ENCODE data around the gene CDYL. TPM values are rescaled to one million over a fixed set of nuclear protein-coding genes. Genes with fewer than 3 reads are reported as not detected.

CDYL gene
- total and polyA plus RNA-seq, 4 donors, result 3.3 to 25.4 (median 11.0) TPM

DNA sequence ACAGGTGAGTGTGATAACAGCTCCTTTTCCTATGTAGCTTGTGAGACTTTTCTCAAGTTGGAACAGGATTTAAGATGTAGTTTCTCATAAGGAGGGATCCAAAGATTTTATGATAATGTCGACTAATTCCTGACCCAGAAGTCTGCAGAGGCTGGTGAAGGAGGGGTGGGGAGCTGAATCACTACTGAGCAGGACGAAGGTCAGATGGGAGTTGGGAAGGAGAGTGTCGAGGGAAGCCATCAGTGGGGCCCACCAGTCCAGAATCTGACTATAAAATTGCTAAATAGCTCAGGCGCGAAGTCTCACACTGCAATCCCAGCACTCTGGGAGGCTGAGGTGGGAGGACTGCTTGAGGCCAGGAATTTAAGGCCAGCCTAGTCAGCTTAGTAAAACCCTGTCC, 32.3 kb upstream of the CDYL start:
- Histone ChIP-seq H3K4me3 (ENCODE audit: low read depth in 1 of 3, low read length in 3 of 3) (no peak overlapping the region), H3K27ac (ENCODE audit: low read depth in 1 of 2, low read length in 2 of 2) (no peak overlapping the region), H3K36me3 (ENCODE audit: control insufficient read depth in 4 of 4, insufficient read depth in 3 of 4, low read depth in 1 of 4, low read length in 3 of 4) (no peaks in the 10 kb centered on the region), H3K9ac (ENCODE audit: low read depth in 1 of 2, low read length in 2 of 2) (no peak overlapping the region), H3K9me3 (ENCODE audit: control insufficient read depth in 4 of 4, low read length in 3 of 4) (peaks cover 0 to 1% (median 0%) of the 10 kb centered on the region in 4 donors), H3K4me1 (ENCODE audit: control insufficient read depth in 4 of 4, insufficient read depth in 4 of 4, low read length in 3 of 4) (no peaks in the 10 kb centered on the region), H3K27me3 (ENCODE audit: control insufficient read depth in 4 of 4, insufficient read depth in 4 of 4, low read length in 3 of 4) (no peaks in the 10 kb centered on the region)
- 80% methylated on average over 5 of the region's 5 CpGs for WGBS
- TF ChIP-seq FOXA1 (IDR thresholded peaks at IDR 0.05) (no peak), GABPA (IDR thresholded peaks at IDR 0.05 in 1 of 2, conservative IDR thresholded peaks at IDR 0.05 in 1 of 2) (no peak), HNF4A (conservative IDR thresholded peaks at IDR 0.05) (no peak), HNF4G (IDR thresholded peaks at IDR 0.05) (no peak), RXRA (IDR thresholded peaks at IDR 0.05) (no peak), RAD21 (IDR thresholded peaks at IDR 0.05) (no peak), TAF1 (conservative IDR thresholded peaks at IDR 0.05) (no peak), YY1 (IDR thresholded peaks at IDR 0.05) (no peak), JUND (IDR thresholded peaks at IDR 0.05) (no peak), SP1 (IDR thresholded peaks at IDR 0.05) (no peak), FOXA2 (IDR thresholded peaks at IDR 0.05) (no peak), EGR1 (IDR thresholded peaks at IDR 0.05; ENCODE audit: low read depth in 2 of 2) (no peak), NR2F2 (IDR thresholded peaks at IDR 0.05) (no peak)
- TF ChIP-seq, protein P1, sequence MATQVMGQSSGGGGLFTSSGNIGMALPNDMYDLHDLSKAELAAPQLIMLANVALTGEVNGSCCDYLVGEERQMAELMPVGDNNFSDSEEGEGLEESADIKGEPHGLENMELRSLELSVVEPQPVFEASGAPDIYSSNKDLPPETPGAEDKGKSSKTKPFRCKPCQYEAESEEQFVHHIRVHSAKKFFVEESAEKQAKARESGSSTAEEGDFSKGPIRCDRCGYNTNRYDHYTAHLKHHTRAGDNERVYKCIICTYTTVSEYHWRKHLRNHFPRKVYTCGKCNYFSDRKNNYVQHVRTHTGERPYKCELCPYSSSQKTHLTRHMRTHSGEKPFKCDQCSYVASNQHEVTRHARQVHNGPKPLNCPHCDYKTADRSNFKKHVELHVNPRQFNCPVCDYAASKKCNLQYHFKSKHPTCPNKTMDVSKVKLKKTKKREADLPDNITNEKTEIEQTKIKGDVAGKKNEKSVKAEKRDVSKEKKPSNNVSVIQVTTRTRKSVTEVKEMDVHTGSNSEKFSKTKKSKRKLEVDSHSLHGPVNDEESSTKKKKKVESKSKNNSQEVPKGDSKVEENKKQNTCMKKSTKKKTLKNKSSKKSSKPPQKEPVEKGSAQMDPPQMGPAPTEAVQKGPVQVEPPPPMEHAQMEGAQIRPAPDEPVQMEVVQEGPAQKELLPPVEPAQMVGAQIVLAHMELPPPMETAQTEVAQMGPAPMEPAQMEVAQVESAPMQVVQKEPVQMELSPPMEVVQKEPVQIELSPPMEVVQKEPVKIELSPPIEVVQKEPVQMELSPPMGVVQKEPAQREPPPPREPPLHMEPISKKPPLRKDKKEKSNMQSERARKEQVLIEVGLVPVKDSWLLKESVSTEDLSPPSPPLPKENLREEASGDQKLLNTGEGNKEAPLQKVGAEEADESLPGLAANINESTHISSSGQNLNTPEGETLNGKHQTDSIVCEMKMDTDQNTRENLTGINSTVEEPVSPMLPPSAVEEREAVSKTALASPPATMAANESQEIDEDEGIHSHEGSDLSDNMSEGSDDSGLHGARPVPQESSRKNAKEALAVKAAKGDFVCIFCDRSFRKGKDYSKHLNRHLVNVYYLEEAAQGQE (IDR thresholded peaks at IDR 0.05), result no peak
- TF ChIP-seq, protein P2, sequence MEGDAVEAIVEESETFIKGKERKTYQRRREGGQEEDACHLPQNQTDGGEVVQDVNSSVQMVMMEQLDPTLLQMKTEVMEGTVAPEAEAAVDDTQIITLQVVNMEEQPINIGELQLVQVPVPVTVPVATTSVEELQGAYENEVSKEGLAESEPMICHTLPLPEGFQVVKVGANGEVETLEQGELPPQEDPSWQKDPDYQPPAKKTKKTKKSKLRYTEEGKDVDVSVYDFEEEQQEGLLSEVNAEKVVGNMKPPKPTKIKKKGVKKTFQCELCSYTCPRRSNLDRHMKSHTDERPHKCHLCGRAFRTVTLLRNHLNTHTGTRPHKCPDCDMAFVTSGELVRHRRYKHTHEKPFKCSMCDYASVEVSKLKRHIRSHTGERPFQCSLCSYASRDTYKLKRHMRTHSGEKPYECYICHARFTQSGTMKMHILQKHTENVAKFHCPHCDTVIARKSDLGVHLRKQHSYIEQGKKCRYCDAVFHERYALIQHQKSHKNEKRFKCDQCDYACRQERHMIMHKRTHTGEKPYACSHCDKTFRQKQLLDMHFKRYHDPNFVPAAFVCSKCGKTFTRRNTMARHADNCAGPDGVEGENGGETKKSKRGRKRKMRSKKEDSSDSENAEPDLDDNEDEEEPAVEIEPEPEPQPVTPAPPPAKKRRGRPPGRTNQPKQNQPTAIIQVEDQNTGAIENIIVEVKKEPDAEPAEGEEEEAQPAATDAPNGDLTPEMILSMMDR (IDR thresholded peaks at IDR 0.05; ENCODE audit: low read depth, low read length, missing input control), result no peak
- TF ChIP-seq, protein P3, sequence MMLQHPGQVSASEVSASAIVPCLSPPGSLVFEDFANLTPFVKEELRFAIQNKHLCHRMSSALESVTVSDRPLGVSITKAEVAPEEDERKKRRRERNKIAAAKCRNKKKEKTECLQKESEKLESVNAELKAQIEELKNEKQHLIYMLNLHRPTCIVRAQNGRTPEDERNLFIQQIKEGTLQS (IDR thresholded peaks at IDR 0.05), result no peak
- TF ChIP-seq, protein P4, sequence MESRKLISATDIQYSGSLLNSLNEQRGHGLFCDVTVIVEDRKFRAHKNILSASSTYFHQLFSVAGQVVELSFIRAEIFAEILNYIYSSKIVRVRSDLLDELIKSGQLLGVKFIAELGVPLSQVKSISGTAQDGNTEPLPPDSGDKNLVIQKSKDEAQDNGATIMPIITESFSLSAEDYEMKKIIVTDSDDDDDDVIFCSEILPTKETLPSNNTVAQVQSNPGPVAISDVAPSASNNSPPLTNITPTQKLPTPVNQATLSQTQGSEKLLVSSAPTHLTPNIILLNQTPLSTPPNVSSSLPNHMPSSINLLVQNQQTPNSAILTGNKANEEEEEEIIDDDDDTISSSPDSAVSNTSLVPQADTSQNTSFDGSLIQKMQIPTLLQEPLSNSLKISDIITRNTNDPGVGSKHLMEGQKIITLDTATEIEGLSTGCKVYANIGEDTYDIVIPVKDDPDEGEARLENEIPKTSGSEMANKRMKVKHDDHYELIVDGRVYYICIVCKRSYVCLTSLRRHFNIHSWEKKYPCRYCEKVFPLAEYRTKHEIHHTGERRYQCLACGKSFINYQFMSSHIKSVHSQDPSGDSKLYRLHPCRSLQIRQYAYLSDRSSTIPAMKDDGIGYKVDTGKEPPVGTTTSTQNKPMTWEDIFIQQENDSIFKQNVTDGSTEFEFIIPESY (IDR thresholded peaks at IDR 0.05), result no peak
- TF ChIP-seq, protein P5, sequence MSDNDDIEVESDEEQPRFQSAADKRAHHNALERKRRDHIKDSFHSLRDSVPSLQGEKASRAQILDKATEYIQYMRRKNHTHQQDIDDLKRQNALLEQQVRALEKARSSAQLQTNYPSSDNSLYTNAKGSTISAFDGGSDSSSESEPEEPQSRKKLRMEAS (IDR thresholded peaks at IDR 0.05), result no peak
- no peak for DNase-seq (ENCODE audit: low spot score)

Measured in liver (tissue), 9 donors.